NCI-H2029 (cell line): Measurements from ENCODE around the gene ADD2.
"Not testable (repeated sequence)": the region's sequence is repeated elsewhere in the genome, so short reads cannot be mapped to it uniquely, and the experiment has no call there.

Source experiments
- DNase-seq: peaks from one replicate; lab custom pipeline; 2025; lab: John Stamatoyannopoulos, UW

The ADD2 gene, protein sequence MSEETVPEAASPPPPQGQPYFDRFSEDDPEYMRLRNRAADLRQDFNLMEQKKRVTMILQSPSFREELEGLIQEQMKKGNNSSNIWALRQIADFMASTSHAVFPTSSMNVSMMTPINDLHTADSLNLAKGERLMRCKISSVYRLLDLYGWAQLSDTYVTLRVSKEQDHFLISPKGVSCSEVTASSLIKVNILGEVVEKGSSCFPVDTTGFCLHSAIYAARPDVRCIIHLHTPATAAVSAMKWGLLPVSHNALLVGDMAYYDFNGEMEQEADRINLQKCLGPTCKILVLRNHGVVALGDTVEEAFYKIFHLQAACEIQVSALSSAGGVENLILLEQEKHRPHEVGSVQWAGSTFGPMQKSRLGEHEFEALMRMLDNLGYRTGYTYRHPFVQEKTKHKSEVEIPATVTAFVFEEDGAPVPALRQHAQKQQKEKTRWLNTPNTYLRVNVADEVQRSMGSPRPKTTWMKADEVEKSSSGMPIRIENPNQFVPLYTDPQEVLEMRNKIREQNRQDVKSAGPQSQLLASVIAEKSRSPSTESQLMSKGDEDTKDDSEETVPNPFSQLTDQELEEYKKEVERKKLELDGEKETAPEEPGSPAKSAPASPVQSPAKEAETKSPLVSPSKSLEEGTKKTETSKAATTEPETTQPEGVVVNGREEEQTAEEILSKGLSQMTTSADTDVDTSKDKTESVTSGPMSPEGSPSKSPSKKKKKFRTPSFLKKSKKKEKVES

DNA sequence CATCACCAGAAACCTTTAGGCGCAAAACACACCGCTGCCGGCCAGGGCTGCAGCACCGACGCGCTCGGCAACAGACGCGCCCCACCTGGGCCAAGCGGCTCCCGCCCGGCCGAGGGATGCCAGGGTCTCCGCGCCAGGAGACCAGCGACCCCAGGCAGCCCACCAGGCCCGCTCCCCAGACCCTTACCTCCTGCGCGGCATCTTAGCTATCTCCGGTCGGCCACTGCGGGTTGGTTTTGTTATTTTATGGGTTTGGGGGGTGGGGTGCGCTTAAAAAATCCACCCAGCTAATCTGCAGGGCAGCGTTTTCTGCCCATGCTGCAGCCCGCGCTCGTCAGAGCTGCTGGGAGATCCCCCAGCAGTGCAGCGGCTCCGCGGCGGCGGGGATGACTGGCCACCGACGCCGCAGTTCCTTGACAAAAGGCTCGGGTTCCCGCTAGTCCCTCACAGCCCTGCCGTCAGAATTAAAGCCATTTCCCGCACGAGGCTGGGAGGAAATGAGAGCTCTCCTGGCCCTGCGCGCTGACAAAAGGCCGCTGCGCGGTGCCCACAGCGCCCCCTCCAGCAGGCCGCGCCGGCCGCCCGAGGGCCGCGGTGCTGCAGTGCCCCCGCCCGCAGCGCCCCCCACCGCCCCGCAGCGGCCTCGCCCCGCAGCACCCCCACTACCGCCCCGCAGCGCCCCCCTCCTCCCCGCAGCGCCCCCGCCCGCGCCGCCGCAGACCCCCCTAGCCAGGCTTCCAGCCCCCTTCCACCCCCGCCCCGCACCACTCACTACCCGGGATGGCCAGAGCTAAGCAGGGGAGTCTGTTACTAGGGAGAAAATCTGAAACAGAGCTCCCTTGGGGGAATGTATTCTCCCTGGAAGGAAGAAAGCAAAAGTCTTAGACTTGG is at the start of gene ADD2:
TSS of gene ADD2 (minus strand) at position 502 of the 891 bp plus-strand sequence. CDS start 61,792 bp downstream, outside the sequence.
- peak; percentile 63 for DNase-seq

DNA sequence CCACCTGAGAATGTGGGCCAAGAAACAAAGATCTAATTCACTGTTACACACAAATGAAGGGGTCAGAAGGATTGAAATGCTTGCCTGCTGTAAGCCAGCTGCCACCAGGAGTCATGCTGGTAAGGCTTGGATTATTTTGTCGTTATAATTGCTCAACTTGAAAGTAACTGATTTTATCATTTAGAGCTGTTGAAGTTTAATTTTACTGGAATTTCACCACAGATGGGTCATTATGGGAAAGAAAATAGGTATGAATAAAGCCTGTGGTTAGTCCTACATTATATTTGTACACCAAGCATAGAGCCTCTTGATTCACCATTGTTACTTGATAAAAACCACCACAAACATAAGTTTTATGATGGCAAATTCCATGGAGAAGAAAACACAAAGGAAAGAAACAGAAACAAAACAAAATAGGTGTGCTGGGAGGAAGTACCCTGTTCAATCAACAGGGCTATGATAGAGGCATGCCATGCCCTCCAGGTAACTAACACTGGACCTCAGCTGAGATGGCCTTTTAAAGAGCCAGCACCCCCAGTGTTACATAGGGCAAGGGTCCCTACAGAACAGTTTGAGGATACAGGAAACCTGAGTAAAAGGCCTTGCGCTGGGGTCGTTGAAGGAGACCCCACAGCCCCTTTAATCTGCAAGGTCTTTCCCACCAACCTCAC is 49.4 kb upstream of the ADD2 start:
- DNase-seq, result no peak

DNA sequence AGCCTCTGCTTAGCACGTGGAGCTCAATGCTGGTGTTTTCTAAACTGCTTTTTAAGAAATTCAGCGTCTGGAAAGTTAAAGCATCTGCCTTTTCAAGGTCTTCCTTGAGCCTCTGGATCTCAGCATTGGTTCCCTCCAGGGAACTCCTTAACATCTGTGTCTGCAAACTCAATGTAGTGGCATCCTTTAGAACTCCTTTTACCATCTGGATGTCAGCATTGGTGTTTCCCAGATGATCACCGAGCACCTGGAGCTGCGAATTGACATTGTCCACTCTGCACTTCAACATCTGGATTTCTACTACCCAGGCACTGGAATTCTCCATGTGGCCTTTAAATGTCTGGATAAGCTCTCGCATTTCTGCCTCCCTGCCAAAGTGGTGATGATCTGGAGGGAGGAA is 48.7 kb upstream of the ADD2 start:
- DNase-seq, result no peak

DNA sequence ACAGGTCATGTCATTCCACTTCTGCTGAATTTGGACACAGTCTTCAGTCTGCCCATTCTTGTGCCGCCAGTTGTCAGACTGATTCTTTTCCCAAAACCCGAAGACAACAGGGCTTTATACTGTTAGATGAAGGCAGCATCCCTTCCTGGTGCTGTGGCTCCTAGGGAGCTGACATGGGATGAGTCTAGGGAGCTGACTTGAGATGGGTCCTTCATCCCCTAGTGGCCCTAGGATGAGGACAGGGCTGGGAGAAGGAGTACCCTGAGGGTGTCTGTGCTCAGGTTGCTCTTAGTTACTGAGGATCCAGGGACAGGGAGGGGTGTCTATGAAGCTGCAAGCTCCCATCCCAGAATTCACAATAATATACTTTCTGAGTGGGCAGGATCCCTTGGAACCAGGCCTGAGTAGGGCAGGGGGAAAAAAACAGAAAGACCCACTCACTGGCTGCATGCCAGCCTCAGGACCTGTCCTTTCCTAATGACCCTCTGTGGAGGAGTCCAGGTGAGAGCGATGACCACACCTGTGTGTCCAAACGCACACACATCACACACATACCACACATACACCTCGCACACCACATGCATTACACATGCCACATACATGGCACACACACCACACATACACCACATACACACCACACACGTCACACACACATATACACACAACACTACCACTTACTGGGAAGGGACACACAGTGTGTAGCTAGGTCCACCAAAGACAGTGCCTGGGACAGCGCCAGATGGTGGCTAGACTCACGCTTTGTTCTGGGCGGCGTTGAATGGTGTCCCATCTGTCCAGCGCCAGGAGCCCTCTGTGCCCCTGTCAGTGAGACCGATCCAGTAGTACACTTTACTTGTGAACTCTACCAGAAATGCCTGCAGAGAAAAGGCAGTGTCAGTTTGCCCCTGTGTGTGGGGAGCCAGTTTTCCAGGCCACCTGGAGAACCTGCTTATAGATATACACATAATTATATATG is 41.3 kb upstream of the ADD2 start:
- DNase-seq, result no peak

DNA sequence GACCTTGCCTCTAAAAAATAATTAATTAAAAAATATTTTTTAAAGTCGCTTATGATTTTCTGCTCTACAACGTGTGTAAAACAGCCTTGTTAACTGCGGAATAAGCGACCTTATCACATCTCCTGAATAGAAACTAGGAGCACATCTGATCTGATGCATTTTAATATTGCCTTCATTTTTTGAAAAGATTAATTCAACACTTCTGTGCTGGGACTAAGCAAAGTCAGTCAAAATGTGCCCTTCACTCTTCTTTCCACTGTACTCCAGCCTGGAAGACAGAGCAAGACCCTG is 39.8 kb upstream of the ADD2 start:
- DNase-seq, result no peak

DNA sequence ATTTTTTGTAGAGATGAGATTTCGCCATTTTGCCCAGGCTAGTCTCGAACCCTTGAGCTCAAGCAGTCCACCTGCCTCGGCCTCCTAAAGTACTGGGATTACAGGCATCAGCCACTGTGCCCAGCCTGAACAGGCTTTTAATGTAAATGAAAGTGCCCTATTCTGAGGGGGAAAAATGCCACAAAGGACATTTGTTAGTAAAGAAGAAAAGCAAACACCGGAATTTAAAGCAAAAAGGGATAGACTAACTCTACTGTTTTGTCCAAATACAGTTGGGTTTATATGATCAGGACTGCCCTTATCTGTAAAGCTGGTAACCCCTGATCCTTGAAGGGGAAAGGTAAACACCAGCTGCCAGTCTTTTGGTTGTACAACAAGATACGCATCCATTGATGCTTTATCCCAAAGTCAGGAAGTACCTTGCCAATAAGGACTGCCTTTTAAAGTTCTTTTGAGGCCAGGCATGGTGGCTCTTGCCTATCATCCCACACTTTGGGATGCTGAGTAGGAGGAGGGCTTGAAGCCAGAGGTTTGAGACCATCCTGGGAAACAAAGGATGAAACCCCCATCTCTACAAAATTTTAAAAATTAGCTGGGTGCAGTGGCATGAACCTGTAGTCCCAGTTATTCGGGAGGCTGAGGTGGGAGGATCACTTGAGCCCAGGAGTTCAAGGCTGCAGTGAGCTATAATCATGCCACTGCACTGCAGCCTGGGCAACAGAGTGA is 39.3 kb upstream of the ADD2 start:
- no peak for DNase-seq

DNA sequence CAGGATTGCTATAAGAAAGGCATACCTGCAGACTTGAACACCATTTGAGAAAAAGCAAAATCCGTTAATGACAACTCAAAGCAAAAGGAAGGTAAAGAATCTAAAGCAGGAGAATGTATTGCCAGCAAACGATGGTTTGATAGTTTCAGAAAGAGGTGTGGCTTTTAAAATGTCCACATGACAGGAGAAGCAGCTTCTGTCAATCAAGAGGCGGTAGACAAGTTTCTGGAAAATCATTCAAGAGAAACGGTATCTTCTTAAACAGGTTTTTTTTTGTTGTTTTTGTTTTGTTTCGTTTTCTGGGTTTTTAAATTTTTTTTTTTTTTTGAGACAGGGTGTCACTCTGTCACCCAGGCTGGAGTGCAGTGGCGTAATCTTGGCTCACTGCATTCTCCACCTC is 38.6 kb upstream of the ADD2 start:
- no peak for DNase-seq

DNA sequence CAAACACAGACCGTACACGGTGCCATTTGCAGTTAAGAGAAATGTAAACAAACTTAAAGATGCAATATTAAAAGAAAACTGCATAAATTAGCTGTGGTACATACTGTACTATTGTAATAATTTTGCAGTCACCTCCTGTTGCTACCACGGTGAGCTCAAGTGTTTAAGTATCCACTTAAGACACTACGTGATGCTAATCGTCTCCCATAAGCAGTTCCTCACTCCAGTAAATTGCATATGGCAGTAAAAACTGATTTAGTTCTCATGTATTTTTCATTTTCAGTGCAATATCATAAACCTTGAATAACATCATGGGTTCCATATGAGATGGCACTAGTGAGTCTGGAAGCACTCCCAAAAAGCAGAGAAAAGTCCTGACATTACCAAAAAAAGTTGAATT is 38.0 kb upstream of the ADD2 start:
- peak; percentile 68 for DNase-seq

DNA sequence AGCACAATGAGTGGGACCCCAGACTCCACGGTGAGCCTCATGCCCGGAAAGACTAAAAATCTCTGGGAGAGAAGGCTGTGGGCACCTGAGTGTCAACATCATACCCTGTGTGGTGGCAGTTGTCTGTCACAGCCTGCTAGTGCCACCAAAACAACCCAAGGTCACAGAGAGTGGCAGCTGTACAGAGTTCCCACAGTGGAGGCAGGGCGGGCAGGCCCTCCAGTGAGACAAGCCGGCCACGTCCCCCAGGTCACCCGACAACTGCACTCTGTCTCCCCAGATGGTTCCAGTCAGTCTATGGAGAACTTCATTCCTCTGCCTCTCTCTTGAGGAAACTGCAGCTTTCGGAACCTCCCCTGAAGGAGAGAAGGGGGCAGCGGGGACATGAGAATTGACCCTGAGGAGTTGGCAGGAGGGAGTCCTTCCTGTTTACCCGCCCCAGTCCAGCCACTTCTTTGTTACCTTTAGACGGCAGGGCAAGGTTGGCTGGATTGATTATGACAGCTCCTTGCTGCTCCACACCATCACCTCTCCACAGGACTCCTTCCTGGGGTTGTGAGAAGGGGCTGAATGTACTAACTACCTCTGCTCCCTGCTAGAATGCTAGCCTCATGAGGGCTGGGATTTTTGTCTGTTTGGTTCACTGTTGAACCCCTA is 33.7 kb upstream of the ADD2 start:
- no peak for DNase-seq

DNA sequence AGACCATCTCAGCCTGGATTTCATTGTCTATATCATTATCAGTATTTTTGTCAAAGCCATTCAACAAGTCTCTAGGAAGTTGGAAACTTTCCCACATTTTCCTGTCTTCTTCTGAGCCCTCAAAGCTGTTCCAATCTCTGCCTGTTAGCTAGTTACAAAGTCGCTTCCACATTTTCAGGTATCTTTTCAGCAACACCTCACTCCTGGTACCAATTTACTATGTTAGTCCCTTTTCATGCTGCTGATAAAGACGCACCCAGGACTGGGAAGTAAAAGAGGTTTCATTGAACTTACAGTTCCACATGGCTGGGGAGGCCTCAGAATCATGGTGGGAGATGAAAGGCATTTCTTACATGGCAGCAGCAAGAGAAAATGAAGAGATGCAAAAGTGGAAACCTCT is 31.7 kb upstream of the ADD2 start:
- no peak for DNase-seq

DNA sequence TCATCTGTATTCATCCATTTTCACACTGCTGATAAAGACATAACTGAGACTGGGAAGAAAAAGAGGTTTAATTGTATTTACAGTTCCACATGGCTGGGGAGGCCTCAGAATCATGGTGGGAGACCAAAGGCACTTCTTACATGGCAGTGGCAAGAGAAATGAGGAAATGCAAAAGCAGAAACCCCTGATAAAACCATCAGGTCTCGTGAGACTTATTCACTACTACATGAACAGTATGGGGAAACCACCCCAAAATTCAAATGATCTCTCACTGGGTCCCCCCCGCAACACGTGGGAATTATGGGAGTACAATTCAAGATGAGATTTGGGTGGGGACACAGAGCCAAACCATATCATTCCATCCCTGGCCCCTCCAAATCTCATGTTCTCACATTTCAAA is 30.0 kb upstream of the ADD2 start:
- DNase-seq, result not testable (repeated sequence)

DNA sequence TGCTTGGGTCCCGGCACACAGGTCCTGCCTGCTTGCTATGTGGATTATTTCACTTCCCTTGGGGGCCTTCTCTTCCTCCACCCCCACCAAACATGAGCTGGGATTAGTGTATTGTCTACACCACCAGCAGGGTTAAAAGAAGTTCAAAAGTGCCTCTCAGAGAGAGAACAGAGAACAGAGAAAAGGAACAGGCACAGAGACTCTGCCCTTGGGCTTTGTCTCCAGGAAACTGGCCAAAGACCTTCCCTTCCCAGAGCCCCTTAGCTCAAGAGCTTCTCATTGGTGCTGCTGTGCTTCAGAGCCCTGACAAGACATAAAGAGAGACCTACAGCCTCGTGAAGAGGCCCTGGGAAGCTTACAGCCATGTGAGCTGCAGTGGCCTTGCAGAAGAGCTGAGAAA is 29.5 kb upstream of the ADD2 start:
- no peak for DNase-seq

DNA sequence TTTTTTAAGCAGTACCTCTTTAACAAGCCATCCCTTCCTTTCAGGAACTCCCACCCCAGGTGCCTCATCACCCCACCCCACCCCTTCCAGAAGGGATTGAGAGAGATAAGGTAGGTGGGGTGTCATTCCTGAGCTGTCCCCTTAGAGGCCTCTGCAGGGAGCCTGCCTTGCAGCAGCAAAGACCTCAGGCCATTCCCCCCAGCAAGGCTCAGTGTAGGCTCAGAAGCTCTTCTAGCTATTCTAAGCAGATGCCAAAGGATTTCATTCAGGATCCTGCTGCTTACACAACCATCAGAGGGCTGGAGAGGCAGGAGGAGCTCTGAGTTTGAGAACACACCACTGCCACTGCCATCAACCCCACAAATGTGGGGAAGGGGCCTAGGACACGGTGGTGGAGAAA is 28.3 kb upstream of the ADD2 start:
- DNase-seq, result no peak

DNA sequence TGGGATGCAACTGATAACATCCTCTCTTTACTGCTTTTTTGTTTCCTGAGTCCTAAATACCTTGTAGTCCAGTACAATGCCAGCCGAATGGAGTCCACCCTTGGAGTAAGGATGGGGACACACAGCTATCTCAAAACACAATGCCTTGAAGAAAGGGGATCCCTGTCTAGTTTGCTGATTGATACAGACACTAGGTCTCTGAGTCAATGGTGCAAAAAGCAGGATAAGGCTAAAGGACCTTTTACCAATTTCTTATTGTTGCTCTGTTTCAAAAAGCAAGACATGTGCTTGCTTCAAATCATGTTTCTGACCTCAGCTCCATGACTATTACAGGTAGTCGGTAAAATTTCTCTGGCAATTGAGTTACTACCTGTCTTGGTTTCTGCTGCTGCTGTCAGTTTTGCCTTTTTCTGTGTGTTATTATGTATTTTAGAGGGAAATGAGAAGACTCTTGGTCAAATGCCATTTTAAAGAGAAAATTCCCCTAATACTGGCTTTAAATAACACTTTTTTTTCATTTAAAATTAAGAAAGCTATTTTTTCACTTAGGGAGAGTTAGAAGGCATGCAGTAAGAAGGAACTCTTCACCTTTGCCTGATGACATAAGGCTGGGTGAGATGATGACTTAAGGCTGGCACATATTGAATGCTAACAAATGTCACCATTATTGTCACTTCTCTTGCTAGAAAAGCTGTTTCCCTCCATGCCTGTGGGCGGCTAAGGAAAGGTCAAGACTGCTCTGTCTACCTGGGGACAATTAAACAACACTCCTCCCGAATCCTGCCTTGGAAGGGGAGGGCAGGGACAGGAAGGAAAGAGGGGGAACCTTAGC is 27.4 kb upstream of the ADD2 start:
- no peak for DNase-seq

DNA sequence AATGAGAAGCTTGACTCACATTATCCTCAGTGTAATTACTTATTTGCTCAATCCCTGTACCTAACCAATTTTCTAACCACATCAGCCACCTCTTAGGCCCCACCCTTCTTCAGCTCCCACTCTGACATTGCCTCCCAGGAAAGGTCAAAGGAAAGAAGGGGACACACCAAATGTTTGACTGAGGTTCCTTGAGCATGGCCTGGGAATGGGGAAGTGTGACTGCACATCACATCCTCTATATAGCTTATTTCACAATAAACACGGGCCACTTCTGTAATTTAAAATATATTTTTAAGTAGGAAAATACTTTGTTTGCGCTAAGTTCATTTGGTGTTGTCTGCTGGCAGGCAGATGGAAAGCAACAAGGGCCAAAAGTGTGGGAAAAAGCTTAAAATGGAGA is 25.4 kb upstream of the ADD2 start:
- no peak for DNase-seq

DNA sequence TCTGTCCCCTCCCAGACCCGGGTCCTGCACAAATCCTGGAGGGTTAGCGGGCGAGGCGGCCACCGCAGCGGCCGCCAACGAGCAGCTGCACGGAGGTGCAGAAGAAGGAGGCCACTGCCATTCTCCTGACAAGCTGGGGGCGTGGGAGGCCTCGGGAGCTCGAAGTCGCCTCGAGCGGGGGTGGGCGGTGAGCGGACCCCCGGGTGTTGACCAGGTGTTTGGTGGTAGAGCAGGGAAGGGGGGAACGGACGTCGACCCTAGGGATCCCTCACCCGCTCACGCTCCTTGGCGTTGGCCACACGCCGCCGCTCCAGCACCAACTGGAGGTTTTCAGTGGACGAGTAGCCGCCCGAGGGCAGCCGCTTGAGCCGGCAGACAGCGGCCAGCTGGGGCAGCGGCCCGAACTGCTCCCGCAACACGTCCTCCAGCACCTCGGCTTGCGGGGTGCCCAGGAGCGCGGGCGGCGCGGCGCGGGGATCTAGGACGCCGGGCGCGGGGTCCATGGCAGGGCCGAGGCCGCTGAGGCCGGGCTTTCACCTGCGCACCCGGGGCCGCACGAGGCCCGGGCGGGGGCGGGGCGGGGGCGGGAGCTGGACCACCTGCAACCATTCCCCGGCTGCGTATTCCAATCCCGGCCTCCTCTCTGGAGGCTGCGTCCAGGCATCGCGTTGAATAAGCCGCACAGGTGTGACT is 22.3 kb upstream of the ADD2 start, which contains the start of gene FIGLA:
TSS of gene FIGLA (minus strand) at position 508 of the 693 bp plus-strand sequence. CDS start at position 503, 5 bp downstream.
- DNase-seq, result no peak

DNA sequence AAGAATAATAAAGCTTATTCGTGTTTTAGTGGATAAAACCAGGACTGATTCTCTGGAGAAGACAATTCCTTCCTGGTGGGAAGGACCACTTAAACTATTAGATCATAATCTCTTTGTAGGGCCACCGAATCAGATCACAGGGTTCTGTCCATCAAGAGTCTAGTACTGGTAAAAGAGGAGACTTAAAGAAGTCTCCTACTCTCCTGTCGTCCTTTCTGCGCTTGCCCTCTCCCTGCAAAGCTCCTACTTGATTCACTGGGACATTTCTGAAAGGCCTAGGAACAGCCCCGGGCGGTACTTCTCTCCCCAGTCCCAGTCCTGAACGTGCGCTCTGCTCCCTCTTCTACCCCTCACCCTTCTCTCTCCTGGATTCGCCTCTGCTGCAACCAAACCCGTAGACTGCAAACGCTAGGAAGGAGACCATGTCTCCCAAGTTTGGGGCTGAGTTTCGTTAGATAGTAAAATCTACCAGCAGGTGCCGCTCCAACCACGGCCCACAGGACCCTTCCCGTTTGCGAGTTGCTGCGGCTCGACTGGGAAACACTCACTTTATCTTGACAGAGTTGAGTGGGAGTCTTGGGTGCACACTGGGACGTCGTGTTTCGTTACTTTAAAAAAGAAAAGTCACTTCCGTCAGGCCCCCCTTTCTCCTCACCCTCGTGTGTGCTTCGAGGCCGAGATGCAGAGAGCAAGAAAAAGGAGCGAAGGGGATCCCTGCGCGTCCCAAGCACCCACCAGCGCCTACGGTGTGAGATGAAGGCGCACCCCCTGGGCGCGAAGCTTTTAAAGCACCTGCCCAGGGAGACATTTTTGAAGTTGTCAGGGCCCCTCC is 21.5 kb upstream of the ADD2 start:
- DNase-seq, result peak; percentile 54
